AML-193 (cell line): ENCODE results near the gene MAGEA11.
"Not testable (repeated sequence)": the region's sequence is repeated elsewhere in the genome, so short reads cannot be mapped to it uniquely, and the experiment has no call there.

Experiments used
- DNase-seq, 2 experiments: peaks; one replicate each; lab custom pipeline; 2025; lab: John Stamatoyannopoulos, UW

MAGEA11 gene

GRCh38 chrX:149718757-149719156 is 6.9 kb downstream of the MAGEA11 start:
- DNase-seq, result no peak

GRCh38 chrX:149720021-149720689 is 8.3 kb downstream of the MAGEA11 start:
- DNase-seq, result no peak

- not testable (repeated sequence) for DNase-seq
Observed at GRCh38 chrX:149721241-149721640, 9.4 kb downstream of the MAGEA11 start.

GRCh38 chrX:149721778-149722177 is 9.9 kb downstream of the MAGEA11 start:
- DNase-seq, result no peak

- DNase-seq, result not testable (repeated sequence)
Observed at GRCh38 chrX:149723583-149724118, 11.8 kb downstream of the MAGEA11 start.

- not testable (repeated sequence) for DNase-seq
Observed at GRCh38 chrX:149727308-149727707, 15.4 kb downstream of the MAGEA11 start.

- not testable (repeated sequence) for DNase-seq
Observed at GRCh38 chrX:149742269-149742668, 30.4 kb downstream of the MAGEA11 start.

GRCh38 chrX:149746390-149747007 is 34.6 kb downstream of the MAGEA11 start:
- DNase-seq, result not testable (repeated sequence)

GRCh38 chrX:149757206-149758067 is 45.6 kb downstream of the MAGEA11 start:
- no peak for DNase-seq

GRCh38 chrX:149758068-149758714 is 46.3 kb downstream of the MAGEA11 start:
- no peak for DNase-seq

GRCh38 chrX:149758715-149759078 is 46.8 kb downstream of the MAGEA11 start:
- not testable (repeated sequence) for DNase-seq

- no peak for DNase-seq
Observed at GRCh38 chrX:149759824-149760223, 48.0 kb downstream of the MAGEA11 start.

- no peak for DNase-seq
Observed at GRCh38 chrX:149760965-149761364, 49.1 kb downstream of the MAGEA11 start.

GRCh38 chrX:149761858-149762674 is 50.2 kb downstream of the MAGEA11 start:
- not testable (repeated sequence) for DNase-seq

GRCh38 chrX:149762696-149763614 is 51.1 kb downstream of the MAGEA11 start:
- no peak for DNase-seq
